Adrenal gland (tissue), 5 donors: ENCODE data around the gene UPK1A.

Experiments used
- CTCF ChIP-seq, 6 experiments: fragments of 450-650 bp in 4 of 6; fragments of 200-600 bp in 2 of 6; sonication (generic) in 1 of 6; IDR thresholded peaks; 1 replicate in 5 of 6; 2 replicates in 1 of 6; pipeline versions ENCODE4 v1.5.1 to v1.8.0; 2016 to 2021; ENCODE audit warnings: antibody characterized with exemption in 6 of 6, mild to moderate bottlenecking in 2 of 6, moderate library complexity in 1 of 6
- POLR2A ChIP-seq, 2 donors: fragments of 450-650 bp; IDR thresholded peaks; one replicate each; pipeline ENCODE4 v1.6.1; 2017; ENCODE audit warnings: antibody characterized with exemption in 2 of 2, mild to moderate bottlenecking in 2 of 2, moderate library complexity in 1 of 2
- donor health status: DM: no; HTN: no; CAD: no.

GRCh38 chr19:35673121-35673804 lies 6.9 kb downstream of the UPK1A start:
- TF ChIP-seq POLR2A (IDR thresholded peaks at IDR 0.05) (no peak), CTCF (IDR thresholded peaks at IDR 0.05) (no peak)
